HK-2 (cell line): ENCODE measurements around the gene JAKMIP1.
"Not testable (repeated sequence)": the region's sequence is repeated elsewhere in the genome, so short reads cannot be mapped to it uniquely, and the experiment has no call there.

Source experiments
- DNase-seq: peaks from one replicate; pipeline ENCODE4 v3.0.0-alpha.2; 2018; ENCODE audit not compliant: unreplicated experiment

JAKMIP1 gene

DNA sequence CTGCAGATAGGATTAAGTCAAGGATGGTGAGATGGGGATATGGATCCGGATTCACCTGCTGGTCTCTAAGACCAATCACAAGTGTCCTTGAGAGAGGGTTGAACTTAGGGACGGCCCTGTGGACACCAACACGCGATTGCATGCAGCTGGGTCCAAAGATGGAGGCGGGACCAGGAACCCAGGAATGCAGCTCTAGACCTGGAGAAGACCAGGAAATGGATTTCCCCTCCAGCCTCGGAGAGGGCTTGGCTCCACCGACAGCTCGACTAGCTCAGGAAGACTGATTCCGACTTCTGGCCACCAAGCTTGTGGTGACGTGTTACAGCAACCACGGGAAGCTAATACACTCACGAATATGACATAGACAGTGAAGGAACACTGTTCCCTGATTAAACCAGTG lies 186.8 kb downstream of the JAKMIP1 start:
- no peak for DNase-seq

DNA sequence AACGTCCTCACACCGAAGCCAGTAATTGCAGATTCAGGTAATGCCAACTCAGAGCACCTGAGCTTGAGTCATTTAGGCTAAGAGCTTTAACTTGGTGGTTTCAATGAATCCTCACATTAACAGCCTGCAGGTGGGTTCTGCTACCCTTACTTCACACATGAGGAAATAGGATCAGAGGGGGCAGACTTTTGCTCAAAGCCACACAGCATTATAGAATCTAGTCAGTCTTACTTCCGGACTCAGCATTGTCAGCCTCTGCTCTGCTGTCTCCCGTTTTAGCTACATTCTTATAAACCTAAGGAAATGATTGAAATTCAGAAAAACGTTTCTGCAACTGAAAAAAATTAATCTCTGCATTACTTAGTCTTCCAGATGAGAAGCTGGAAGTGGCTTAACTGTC lies 188.1 kb downstream of the JAKMIP1 start:
- no peak for DNase-seq

DNA sequence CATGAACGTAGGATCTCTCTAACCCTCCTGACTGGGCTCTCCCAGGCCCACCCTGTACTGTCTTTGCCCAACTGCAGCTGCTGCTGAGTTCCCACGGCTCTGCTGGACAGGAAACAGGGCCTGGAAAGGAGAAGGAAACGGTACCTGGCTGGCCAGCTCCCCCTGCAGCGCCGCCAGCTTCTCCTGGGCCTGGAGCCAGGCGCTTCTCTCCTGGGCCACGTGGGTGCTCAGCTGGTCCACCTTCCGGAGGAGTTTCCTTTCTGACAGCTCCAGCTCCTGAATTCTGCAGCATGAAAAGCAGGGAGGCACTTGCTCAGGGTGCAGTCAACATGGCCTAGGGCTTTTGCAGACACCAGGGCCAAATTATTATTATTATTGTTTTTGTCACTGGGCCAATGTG lies 188.7 kb downstream of the JAKMIP1 start:
- no peak for DNase-seq

DNA sequence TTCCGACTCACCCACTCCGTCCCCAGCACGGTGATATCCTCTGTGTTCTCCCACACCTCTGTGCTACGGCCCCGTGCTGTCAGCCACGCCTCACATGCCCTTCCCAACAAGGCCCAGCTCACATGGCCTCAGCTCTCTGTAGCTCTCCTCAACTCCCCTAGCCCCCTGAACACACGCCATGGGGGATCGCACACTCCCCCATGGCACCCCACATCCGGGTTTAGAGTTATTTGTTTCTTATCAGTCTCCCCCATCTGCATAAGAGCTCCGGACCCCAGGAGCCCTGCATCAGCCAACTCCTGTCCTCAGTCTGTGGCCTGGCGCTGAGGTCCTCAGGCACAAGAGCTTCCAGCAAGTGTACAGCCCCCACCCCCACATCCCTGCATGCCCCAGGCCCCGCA lies 189.1 kb downstream of the JAKMIP1 start:
- no peak for DNase-seq

DNA sequence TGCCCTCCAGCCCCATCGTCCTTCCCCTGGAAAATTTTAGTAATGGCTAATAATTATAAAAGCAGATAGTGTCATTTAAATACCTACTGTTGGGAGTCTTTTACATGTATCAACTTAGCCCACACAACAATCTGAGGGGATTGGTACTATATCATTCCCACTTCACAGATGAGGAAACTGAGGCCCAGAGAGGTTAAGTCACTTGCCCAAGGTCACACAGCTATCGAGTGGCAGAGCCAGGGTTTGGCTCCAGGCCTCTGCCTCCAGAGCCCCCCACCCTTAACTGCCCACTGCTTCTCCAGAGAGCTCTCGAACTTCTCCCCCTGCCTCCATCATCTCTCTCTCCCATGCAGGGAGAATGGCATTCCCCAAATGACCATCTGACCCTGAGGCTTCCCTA lies 189.6 kb downstream of the JAKMIP1 start:
- DNase-seq, result no peak

DNA sequence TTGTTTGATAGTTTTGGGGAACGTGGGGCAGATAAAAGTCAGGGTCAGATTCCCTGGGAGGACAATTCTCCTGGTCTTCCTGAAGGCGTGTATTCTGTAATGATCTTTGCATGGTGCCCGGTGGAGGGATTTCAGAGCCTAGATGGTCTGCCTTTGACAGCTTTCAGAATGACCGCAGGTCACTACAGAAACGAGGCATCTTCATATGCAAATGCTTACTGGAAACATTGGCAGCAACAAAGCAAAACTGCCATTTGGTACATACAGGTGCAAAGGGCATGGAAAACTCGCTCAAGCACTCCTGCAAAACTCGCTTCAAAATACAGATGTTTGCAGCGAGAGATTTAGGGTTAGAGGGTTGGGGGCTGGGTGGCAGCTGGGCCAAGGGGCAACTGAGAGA lies 190.9 kb downstream of the JAKMIP1 start:
- no peak for DNase-seq

DNA sequence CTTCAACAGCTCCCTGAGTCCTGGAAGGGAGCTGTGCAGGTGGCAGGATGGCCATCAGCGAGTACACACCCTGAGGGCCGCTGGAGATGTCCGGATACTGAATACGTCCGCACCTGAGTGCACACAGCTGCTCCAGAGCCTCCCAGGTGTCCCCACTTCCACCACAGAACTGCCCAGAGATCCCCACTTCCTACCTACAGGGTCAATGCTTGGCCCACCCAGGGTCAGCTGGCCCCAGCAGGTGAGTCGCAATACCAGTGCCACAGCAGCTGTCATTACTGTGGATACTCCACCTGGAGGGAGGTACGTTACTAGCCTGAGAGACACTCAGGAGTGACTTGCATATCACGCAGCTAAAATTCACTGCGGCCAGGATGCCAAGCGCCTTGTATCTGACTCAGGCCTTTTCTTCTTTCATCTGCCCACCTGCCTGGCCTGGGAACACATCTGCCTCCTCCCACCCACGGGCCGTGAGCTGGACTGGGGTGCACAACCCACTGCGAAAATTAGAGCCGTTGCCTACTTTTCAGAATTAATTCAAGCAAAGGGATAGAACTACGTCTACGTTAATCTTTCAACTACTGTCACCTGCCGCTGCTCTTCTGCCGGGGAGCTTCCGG lies 191.5 kb downstream of the JAKMIP1 start:
- no peak for DNase-seq

DNA sequence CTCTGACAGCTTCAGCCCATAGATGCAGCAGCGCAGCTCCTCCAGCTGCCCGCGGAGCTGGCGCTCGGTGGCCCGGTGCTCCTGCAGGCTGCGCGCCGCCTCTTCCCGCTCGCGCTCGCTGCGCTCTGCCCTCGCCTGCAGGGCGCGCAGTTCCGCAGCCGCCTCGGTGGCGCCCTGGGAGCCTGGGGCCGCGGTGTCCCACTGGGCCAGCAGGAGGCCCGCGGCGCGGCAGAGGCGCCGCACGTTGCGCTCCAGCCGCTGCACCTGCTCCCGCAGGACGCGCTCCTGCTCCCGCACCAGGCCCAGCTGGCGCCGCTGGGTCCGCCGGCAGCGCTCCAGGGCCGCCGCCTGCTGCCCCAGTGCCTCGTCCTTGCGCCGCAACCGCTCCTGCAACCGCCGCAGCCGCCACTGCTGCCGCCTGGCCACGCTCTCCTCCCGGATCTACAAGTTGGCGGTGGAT lies 192.2 kb downstream of the JAKMIP1 start:
- DNase-seq, result no peak

DNA sequence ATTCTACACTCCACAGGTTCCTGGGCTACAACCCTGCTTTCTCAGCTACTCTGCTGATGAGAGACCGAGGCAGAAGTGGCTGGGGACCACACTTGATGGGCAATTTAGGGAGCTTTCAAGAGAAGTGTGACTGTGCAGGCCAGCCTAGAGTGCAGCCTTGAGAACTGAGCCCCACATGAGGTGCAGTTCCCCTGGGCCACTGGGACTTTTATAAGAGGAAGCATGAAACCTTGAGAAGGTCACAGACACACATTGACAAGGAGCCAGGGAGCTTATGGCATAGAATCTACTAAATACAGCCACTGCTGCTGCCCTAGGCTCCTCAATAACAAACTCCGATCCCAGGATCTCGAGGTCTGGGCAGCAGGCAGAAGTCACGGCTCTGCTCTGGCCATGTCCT lies 195.2 kb downstream of the JAKMIP1 start:
- no peak for DNase-seq

DNA sequence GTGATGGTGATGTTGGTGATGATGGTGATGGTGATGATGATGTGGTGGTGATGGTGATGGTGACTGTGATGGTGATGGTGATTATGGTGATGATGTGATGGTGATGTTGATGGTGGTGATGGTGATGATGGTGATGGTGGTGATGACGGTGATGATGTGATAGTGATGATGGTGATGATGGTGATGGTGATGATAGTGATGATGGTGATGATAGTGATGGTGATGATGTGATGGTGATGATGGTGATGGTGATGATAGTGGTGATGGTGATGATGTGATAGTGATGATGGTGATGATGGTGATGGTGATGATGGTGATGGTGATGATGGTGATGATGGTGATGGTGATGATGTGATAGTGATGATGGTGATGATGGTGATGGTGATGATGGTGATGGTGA lies 196.9 kb downstream of the JAKMIP1 start:
- not testable (repeated sequence) for DNase-seq

DNA sequence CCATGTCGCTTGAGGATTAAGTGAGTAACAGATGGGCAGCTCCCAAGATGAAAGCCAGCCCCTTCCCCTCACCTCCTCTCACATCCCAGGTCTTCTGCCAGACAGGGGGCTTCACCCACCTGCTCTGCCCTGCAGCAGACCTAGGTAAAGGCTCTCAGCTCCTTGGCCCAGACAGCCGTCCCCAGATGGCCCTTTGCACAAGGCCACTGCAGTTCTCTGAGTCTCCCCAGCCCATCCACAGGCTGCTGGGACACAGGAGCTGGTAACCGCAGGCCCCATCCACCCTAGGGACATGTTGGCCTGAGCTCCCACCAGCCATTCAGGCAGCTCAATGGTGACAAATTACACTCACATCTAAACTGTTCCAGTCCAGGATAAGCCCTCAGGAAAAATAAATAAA lies 197.4 kb downstream of the JAKMIP1 start:
- no peak for DNase-seq

DNA sequence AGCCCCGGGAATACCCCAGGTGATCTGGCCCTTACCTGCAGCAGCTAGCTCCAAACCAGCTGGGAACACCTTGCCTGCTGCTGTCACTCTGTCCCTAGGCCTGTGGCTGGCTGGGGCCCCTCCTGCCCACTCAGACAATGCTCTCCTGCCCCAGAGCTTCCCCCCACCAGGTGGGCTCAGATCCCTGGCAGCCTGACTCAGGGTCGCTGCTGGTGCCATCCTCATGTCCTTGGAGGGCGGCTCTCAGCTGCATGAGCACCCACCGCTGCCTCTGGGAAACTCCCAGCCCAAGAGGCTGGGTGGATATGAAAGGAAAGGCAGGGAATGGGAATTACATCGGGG lies 197.9 kb downstream of the JAKMIP1 start:
- DNase-seq, result no peak

DNA sequence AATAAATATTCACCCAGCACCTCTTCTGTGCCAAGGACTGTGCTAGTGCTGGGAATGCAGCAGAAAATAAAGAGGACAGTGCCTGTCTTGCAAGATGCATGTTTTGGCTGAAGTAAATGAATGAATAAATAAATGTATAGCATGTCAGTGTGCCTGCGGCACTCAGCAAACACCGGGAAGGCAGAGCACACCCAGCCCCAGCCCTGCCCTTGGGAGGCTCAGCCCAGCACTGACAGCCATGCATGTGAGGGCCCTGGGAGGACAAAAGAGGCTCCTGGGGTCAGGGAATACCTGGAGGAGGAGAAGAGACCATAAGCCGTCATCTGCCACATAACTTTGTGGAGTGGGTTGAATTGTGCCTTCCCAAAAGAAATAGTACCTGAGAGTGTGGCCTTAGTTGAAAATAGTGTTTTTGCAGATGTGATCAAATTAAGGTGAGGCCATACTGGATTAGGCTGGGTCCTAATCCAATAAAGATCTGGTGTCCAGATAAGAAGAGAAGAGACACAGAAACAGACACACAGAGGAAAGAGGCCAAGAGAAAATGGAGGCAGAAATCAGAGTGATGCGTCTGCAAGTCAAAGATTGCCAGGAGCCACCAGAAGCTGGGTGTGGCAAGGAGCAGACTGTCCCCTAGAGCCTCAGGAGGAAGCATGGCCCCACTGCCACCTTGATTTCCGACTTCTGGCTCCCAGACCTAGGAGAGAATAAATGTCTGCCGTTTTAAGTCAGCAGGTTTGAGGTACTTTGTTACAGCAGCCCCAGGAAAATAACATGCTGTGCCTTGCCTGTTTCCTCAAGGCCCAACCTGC lies 198.5 kb downstream of the JAKMIP1 start:
- DNase-seq, result no peak

DNA sequence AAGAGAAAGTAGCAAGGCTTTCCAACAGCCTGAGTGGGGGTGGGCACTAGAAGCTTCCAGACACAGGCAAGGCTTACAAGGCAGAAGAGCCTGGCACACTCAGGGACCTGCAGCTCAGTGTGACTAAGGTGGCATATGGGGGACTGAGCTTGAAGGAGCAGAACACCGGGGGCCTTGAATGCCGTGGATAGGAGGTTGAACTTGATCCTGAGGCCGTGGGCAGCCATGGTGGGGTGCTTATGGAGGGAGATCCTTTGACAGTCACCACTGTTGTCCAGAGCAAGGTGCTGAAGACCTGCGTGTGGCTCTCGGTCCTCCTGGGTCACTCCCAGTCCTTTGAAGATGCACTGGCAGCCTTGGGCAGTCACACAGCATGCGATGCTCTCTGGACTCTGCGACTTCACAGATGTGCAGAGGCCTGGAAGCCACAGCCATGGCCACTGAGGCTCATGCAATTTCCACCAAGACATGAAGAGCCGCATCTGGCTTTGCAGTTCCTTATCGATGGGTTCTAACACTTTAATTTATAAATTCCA lies 200.5 kb downstream of the JAKMIP1 start:
- DNase-seq, result no peak

DNA sequence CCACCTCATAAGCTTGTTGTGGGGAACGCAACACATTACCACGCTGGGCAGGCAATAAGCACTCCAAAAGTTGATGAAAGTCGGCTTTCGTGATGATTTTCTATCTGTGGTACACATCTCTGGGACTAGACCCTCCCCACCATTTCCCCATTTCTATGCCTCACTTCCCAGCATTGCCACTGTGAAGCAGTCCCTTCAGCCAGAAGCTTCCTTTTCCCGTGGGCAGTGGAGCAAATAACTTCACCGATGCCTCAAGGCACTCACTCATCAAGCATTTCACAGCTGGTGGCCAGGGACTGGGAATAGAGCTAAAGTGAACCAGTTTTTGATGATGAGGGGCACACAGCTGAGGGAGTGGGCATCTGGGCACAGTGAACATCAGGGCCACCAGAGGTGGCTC lies 201.0 kb downstream of the JAKMIP1 start:
- no peak for DNase-seq

DNA sequence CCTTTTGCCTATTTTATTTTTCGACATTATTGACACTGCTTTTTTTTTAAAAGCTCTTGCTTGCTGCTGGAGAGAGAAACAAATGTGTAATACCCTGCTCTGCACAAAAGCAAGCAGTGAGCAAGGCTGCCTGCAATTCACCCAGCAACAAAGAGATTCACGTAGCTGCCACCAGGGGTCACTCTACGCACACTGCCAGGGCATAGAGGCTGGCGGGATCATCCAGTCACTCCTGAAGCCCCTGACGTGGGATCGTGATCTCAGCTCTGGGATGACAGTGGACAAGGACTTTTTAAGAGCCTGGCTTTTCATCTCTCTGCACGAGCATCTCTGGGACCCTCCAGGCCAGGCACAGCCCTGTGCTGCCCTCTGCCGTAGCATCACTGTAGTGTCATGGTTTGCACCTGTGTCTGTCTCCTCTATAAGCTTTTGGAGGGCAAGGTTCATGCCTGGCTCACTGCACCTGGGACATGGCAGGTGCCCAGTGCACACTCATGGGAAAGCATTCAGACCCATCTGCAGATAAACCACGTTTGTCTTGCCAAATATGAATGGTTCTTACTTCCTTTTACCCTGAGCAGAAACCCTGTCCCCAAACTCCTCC lies 201.9 kb downstream of the JAKMIP1 start:
- DNase-seq, result peak; percentile 62

DNA sequence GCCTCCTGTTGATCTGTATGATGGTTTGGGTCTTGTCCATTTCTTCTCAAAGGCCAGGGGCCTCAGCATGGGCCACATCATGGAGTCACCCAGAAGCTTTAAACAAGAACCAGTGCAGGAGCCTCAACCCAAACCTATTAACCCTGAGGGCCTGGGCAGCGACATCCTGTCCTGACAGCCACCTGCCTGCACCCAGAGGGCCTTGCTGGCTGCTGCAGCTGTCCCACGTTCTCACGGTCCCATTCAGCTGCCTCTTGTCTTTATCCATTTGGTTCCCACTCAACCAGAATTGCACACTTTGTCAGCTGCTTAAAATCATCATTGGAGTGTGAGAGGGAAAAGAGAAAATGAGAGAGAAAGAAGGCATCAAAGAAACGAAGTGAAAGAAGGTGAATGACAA lies 203.7 kb downstream of the JAKMIP1 start:
- no peak for DNase-seq

DNA sequence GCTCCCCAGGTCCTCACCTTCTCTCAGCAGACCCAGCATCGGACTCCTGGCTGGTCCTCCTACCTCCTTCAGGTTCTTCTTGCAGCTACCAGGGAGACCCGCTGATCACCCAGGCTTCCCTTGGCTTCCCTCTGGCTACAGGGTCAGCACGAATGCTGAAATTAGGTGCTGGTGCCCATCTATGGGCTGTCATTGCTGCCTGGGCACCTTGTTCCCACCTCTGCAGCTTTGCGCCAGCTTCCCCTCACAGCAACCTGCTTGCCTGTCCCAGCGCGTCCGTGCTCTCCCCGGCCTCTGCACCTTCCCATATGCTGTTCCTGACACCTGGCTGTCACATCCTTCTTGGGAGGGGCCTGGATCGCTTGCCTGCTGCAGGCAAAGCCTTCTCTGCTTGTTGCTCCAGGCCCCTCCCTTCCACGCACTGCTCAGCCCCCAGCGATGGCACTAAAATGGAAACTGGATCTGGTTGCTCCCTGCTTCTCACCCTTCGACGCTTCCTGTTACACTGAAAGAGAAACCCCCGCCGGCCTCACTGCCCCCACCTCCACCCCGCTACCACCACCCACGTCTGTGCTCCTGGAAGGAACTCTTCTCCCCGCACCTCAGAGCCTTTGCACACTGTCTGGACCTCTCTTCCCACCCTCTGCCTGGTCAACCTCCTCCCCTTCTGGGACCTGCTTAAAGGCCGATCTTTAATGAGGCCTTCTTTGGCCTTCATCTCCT lies 204.3 kb downstream of the JAKMIP1 start:
- no peak for DNase-seq

DNA sequence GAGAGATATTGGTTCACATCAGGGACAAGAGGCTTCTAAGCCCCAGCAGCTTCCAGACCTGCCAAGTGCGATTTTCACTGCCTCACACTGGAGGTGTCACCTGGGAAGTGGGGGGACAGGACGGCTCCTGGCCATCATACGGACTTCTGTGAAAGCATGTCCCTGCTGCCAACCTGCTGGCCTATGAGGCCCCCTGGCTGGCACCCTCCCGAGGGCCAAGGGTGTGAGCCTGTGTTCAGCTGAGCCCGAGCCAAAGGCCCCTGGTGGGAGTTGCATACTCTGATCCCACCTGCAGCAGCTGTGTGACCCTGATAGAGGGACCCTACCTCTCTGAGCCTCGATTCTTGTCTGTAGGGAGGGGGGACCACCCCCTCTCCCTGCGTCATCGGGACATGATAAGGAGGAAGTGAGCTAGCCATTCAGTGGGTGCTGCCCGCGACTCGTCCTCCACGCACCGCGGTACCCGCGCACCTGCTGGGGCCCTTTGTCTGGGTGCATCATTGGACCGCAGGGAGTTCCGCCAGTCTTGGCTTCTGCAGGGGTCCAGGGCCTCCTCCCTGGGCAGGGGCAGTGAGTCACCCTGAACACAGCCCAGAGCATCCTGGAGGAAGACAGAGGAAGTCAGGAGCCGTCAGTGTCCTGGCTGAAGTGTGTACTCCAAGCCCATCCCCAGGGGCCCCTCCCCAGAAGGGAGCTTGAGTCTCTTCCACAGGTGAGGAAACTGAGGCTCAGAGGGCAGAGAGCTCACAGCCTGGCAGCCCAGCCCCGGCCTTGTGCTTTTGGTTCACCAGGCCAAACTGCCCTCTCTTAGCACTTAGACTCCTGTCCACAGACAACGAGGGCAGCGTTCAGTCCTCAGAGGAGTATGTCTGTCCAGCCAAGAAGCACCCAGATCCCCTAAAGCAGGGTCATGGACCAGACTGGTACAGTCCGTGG lies 206.2 kb downstream of the JAKMIP1 start:
- no peak for DNase-seq

DNA sequence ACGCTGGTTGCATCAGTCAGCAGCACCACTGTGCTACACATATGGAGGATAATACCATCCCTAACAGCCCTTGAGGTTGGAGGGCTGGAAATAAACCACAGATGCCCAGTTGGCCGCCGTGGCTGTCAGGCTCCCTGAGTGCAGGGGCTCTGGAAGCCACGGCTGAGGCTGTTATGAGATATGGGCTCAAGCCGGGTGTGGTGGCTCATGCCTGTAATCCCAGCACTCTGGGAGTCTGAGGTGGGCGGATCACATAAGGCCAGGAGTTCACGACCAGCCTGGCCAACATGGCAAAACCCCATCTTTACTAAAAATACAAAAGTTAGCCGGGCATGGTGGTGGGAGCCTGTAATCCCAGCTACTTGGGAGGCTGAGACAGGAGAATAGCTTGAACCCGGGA lies 207.0 kb downstream of the JAKMIP1 start:
- not testable (repeated sequence) for DNase-seq

DNA sequence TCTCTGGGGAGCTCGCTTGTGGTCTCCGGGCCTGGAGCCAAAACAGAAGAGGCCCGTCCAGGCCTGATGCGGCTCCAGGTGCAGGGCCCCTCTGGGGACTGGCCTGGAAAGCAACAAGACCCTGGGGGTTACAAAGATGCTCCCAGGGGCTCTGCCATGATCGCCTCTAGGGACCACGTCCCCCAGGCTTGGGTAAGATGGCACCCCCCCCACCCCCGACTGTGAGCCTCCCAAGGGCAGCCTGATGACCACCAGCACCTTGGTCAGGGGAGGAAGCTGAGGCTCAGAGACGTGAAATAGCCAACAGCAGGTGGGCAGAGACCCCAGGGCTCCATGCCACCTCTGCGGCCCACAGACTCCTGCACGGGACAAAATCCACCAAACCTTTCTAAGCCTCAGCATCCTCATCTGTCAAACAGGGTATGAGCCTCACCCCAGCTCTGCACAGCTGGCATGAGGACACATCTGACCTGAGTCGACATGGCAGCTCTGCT lies 207.5 kb downstream of the JAKMIP1 start:
- no peak for DNase-seq
